HK-2 (cell line): ENCODE results near the gene TICAM2.

ENCODE experiments used
- DNase-seq: peaks from one replicate; pipeline ENCODE4 v3.0.0-alpha.2; 2018; ENCODE audit not compliant: unreplicated experiment

The TICAM2 gene

GRCh38 chr5:115568668-115569067, 33.6 kb downstream of the TICAM2 start:
- DNase-seq = no peak

- DNase-seq = no peak
These were observed 37.0 kb downstream of the TICAM2 start for GRCh38 chr5:115565233-115565632.

GRCh38 chr5:115561176-115561575, 41.1 kb downstream of the TICAM2 start:
- no peak for DNase-seq

GRCh38 chr5:115559524-115559923, 42.8 kb downstream of the TICAM2 start:
- DNase-seq = no peak

GRCh38 chr5:115558388-115558956, 43.8 kb downstream of the TICAM2 start:
- DNase-seq = no peak

GRCh38 chr5:115557667-115558387, 44.5 kb downstream of the TICAM2 start:
- DNase-seq = no peak

- no peak for DNase-seq
These were observed 46.0 kb downstream of the TICAM2 start for GRCh38 chr5:115556276-115556675.

- no peak for DNase-seq
These were observed 47.1 kb downstream of the TICAM2 start for GRCh38 chr5:115555084-115555633.

- DNase-seq = no peak
These were observed 49.2 kb downstream of the TICAM2 start for GRCh38 chr5:115553082-115553481.

GRCh38 chr5:115551415-115551814, 50.9 kb downstream of the TICAM2 start:
- no peak for DNase-seq

GRCh38 chr5:115549154-115549553, 53.1 kb downstream of the TICAM2 start:
- DNase-seq = no peak

- no peak for DNase-seq
These were observed 53.6 kb downstream of the TICAM2 start for GRCh38 chr5:115548683-115549082.

- no peak for DNase-seq
These were observed 56.9 kb downstream of the TICAM2 start for GRCh38 chr5:115545351-115545882.

GRCh38 chr5:115544436-115545350, 57.6 kb downstream of the TICAM2 start, which contains the start of gene FEM1C:
TSS of gene FEM1C (minus strand) at chr5:115544775. CDS start at chr5:115543493, 1,282 bp downstream.
- DNase-seq = peak; percentile 96

GRCh38 chr5:115544043-115544435, 58.2 kb downstream of the TICAM2 start:
- peak; percentile 56 for DNase-seq

GRCh38 chr5:115543365-115544042, 58.8 kb downstream of the TICAM2 start:
- DNase-seq = no peak

- no peak for DNase-seq
These were observed 59.5 kb downstream of the TICAM2 start for GRCh38 chr5:115542651-115543364.

- DNase-seq = no peak
These were observed 60.2 kb downstream of the TICAM2 start for GRCh38 chr5:115542086-115542485.

GRCh38 chr5:115541611-115542010, 60.7 kb downstream of the TICAM2 start:
- DNase-seq = no peak

GRCh38 chr5:115535479-115536035, 66.7 kb downstream of the TICAM2 start:
- DNase-seq = no peak
